ENCODE results near the gene CSF3R.

DNA sequence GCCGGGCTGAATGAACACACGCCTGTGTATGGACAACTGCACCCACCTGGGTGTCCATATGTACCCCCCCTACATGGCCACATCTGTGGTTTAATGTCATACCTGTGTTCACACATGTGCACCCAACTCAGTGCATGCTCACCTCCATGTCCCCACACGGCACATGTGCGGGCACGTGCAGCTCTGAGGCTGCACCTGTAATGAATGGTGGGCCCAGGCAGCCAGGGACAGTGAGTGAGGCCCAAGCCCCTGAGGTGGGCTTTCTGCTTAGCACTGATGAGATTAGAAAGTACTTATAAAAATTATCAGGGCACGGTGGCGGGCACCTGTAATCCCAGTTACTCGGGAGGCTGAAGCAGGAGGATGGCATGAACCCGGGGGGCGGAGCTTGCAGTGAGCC, 42.5 kb upstream of the CSF3R start:
- no peak for TF ChIP-seq CTCF (IDR thresholded peaks at IDR 0.05)
- no peak for TF ChIP-seq POLR2A (IDR thresholded peaks at IDR 0.05)
